T-helper 2 cell treated with Interferon-gamma antibody and Interleukin-4, amounts not matched to agents 100 ng/mL and 5 ng/mL, for 36 hours (primary cell): ENCODE results near the gene RNF168. TPM values are rescaled to one million over a fixed set of nuclear protein-coding genes. Genes with fewer than 3 reads are reported as not detected.
"Not testable (repeated sequence)": the region's sequence is repeated elsewhere in the genome, so short reads cannot be mapped to it uniquely, and the experiment has no call there.

Experiments
- intact Hi-C: fragments of 100-400 bp; cut with micrococcal nuclease; formaldehyde crosslinking; loops from one replicate; pipeline ENCODE4 v1.15.1; 2023
- total RNA-seq: library from RNA; stranded (reverse); gene quantifications from 2 replicates; pipeline ENCODE4 v1.2.3, GENCODE V29; 2022

Gene RNF168
- total RNA-seq, 1 donor from 2014 or later: 40.9 TPM

GRCh38 chr3:196472286-196472685 lies 31.3 kb downstream of the RNF168 start:
- intact Hi-C loops: no loop called here

GRCh38 chr3:196471551-196471950 lies 32.0 kb downstream of the RNF168 start:
- intact Hi-C loops: no loop called here

DNA sequence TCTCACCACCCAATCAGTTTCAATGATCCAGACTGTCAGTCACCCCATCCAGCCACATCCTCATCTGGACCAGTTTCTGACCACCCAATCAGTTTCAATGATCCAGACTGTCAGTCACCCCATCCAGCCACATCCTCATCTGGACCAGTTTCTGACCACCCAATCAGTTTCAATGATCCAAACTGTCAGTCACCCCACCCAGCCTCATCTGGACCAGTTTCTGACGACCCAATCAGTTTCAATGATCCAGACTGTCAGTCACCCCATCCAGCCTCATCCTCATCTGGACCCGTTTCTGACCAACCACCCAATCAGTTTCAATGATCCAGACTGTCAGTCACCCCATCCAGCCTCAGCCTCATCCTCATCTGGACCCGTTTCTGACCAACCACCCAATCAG lies 33.4 kb downstream of the RNF168 start:
- intact Hi-C loops: not testable (repeated sequence)

DNA sequence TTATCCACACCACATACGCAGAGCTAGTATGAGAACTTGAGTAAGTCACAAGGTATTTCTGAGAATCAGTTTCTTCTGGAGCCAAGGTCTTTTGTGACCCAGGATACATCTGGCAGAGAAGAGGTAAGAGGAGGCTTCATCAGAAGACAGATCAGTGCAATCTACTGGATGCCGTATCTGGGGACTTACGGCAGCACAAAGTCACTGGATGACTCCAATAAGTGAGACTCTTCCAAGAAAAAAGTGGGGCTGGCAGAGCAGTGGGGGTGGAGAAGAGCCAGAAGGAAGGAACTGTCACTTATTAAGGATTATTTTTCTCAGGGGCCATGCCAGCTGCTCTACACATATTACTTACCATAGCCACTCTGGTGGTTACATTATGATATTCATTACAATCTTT lies 39.8 kb downstream of the RNF168 start:
- intact Hi-C loops: no loop called here

GRCh38 chr3:196463478-196463756 lies 40.2 kb downstream of the RNF168 start:
- intact Hi-C loops: no loop called here

DNA sequence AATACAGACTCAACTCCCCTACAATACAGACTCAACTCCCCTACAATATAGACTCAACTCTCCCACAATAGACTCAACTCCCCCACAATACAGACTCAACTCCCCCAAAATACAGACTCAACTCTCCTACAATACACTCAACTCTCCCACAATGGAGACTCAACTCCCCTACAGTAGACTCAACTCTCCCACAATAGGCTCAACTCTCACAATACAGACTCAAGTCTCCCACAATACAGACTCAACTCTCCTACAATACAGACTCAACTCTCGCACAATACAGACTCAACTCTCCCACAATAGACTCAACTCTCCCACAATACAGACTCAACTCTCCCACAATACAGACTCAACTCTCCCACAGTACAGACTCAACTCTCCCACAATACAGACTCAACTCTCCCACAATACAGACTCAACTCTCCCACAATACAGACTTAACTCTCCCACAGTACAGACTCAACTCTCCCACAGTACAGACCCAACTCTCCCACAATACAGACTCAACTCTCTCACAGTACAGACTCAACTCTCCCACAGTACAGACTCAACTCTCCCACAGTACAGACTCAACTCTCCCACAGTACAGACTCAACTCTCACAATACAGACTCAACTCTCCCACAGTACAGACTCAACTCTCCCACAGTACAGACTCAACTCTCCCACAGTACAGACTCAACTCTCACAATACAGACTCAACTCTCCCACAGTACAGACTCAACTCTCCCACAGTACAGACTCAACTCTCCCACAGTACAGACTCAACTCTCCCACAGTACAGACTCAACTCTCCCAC lies 40.7 kb downstream of the RNF168 start:
- intact Hi-C loops: not testable (repeated sequence)

DNA sequence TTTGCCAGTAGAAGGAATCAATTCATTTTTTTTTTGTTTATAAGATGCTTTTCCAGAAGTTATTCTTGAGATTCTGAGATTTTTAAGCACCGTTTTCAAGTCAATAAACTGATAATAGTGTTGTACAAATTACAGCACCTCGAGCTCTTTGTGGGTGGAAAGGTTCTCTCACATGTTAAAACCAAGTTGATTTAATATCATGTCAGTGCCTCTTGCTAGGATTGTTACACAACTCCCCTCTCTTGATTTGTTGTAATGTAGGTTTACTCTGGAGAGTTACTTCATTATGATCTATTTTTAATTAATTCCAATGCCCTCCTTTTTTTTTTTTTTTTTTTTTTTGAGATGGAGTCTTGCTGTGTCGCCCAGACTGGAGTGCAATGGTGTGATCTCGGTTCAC lies 45.5 kb downstream of the RNF168 start:
- intact Hi-C loops: no loop called here

- intact Hi-C loops: not testable (repeated sequence)
Measured at GRCh38 chr3:196457470-196457869, 46.1 kb downstream of the RNF168 start.

DNA sequence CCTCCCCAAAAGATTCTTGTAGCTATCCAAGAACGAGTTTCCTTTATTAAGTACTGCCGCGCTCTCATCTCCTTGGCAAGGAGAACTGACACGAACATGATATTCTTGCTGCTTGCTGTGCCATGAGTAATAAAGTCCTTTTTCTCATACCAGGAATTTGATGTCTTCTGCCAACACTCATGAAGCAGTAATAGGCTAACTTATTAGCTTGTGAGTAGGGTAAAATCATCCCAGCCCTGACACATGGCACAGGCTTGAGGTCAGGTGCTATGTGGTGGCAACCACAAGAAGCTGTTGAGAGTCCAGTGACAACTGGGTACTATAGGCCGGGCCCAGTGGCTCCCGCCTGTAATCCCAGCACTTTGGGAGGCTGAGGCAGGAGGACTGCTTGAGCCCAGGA lies 48.6 kb downstream of the RNF168 start:
- intact Hi-C loops: no loop called here

- intact Hi-C loops: not testable (repeated sequence)
Measured at GRCh38 chr3:196445391-196445790, 58.2 kb downstream of the RNF168 start.

- intact Hi-C loops: no loop called here
Measured at GRCh38 chr3:196444500-196444894, 59.1 kb downstream of the RNF168 start.

GRCh38 chr3:196440696-196441095 lies 62.9 kb downstream of the RNF168 start:
- intact Hi-C loops: no loop called here

DNA sequence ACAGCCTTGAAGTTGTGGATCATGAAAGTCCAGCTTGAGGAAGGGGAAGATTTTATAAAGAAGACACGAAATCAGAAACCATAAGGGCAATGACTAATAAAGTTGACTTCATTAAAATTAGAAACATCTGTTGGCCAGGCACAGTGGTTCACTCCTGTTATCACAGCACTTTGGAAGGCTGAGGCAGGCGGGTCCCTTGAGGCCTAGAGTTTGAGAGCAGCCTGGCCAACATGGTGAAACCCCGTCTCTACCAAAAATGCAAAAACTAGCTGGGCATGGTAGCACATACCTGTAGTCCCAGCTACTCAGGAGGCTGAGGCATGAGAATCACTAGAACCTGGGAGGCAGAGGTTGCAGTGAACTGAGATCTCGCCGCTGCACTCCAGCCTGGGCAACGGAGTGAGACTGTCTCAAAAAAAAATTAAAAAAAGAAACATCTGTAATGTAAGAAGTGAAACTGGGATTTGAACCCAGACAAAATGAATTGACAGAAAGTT lies 63.5 kb downstream of the RNF168 start:
- intact Hi-C loops: no loop called here

DNA sequence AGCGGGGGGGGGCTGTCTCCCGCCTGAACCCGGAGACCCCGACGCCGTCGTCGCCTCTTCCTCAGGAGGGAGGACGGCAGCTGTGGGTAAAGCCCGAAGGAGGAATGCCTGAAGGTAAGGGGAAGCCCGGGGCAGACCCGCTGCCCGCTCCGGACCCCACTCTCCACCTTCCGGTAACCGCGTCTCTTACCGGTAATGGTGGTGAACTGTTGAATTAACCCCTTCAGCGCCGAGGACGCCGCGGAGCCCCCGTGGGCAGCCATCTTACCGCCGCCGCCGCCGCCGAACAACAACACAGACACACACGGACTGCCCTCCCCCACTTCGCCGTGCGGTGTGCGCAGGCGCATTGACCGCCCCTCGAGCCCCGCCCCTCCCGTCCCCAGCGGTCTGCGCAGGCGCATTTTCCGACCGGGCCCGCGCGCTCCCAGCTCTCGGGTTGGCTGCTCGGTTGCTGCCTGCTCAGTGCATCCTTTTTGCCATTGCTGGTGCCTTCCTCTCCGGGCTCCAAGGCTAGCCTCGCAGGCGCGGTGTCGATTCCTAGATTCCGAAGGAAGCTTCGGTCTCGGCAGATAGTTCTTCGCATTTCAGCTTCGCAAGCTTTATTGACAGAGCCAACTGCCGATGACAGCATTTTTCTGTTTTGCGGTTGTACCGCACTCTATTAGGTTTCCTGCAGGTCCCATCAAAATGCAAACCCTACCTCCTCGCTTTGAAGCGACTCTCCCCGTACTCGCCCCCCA lies 71.3 kb downstream of the RNF168 start, which contains the start of gene UBXN7:
UBXN7 (minus strand) TSS at position 291 of the 743 bp plus-strand sequence; CDS start at position 263, 28 bp downstream.
- intact Hi-C loops: loop anchor here (1.0 to 10.0 kb wide), 8 partner anchors 71 to 537 kb away; partner anchors contain the start of genes CEP19, DYNLT2B, FBXO45 and PAK2

GRCh38 chr3:196431181-196432136 lies 72.1 kb downstream of the RNF168 start:
- intact Hi-C loops: loop anchor here (1.0 to 10.0 kb wide), 8 partner anchors 72 to 538 kb away; partner anchors contain the start of genes CEP19, DYNLT2B, FBXO45 and PAK2

DNA sequence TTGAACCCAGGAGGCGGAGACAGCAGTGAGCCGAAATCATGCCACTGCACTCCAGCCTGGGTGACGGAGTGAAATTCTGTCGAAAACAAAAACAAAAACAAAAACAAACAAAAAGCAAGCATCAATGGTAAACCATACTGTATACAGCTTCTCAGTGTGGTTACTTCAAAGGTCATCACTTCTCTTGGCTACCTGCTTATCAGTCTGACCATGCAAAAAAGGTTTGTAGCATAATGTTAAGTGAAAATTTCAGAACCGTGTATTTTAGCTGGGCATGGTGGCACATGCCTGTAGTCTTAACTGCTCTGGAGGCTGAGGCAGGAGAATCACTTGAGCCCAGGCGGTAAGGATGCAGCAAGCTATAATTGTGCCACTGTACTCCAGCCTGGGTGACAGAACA lies 75.5 kb downstream of the RNF168 start:
- intact Hi-C loops: no loop called here

DNA sequence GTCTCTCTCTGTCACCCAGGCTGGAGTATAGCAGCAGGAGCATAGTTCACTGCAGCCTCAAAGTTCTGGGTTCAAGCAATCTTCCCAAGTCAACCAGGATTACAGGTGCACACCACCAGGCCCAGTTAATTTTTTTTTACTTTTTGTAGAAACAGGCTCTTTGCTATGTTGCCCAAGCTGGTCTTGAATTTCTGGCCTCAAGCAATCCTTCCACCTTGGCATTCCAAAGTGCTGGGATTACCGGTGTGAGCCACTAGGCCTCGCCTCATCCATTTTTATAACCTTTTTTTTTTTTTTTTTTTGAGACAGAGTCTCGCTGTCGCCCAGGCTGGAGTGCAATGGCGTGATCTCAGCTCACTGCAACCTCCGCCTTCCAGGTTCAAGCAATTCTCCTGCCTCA lies 79.1 kb downstream of the RNF168 start:
- intact Hi-C loops: not testable (repeated sequence)

- intact Hi-C loops: no loop called here
Measured at GRCh38 chr3:196423044-196423781, 80.4 kb downstream of the RNF168 start.

DNA sequence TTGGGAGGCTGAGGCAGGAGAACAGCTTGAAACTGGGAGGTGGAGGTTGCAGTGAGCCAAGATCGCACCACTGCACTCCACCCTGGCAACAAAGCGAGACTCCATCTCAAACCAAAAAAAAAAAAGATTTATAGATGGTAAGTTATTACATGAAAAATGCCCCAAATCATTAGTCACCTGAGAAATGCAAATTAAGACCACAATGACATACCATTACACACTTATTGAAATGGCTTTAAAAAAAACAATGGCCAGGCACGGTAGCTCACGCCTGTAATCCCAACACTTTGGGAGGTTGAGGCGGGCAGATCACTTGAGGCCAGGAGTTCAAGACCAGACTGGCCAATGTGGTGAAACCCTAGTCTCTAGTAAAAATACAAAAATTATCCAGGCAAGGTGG lies 81.9 kb downstream of the RNF168 start:
- intact Hi-C loops: not testable (repeated sequence)

GRCh38 chr3:196419386-196419785 lies 84.2 kb downstream of the RNF168 start:
- intact Hi-C loops: no loop called here
